Activated CD4-positive, alpha-beta T cell treated with anti-CD3 and anti-CD28 coated beads, Interleukin-2, amount 50 U/mL, for 1 hour (primary cell): ENCODE measurements around the gene FAM168B.

Experiments
- DNase-seq: peaks from one replicate; pipeline ENCODE4 v3.0.0-alpha.2; 2020

The FAM168B gene

GRCh38 chr2:131055169-131056065, 37.8 kb downstream of the FAM168B start:
- no peak for DNase-seq

GRCh38 chr2:131054488-131054887, 38.8 kb downstream of the FAM168B start:
- DNase-seq: no peak

- DNase-seq: no peak
These were observed 40.5 kb downstream of the FAM168B start for GRCh38 chr2:131052741-131053263.

- no peak for DNase-seq
These were observed 42.4 kb downstream of the FAM168B start for GRCh38 chr2:131050896-131051295.

- DNase-seq: no peak
These were observed 44.0 kb downstream of the FAM168B start for GRCh38 chr2:131049150-131049718.

- no peak for DNase-seq
These were observed 44.6 kb downstream of the FAM168B start for GRCh38 chr2:131048641-131049040.

- no peak for DNase-seq
These were observed 45.2 kb downstream of the FAM168B start for GRCh38 chr2:131047920-131048560.

GRCh38 chr2:131046918-131047652, 46.2 kb downstream of the FAM168B start:
- no peak for DNase-seq

GRCh38 chr2:131046028-131046917, 47.0 kb downstream of the FAM168B start:
- DNase-seq: no peak

- no peak for DNase-seq
These were observed 47.8 kb downstream of the FAM168B start for GRCh38 chr2:131045286-131046027.

- no peak for DNase-seq
These were observed 48.5 kb downstream of the FAM168B start for GRCh38 chr2:131044757-131045150.

GRCh38 chr2:131044075-131044756, 49.0 kb downstream of the FAM168B start:
- no peak for DNase-seq

- DNase-seq: no peak
These were observed 49.8 kb downstream of the FAM168B start for GRCh38 chr2:131043199-131044074.

- DNase-seq: no peak
These were observed 51.0 kb downstream of the FAM168B start for GRCh38 chr2:131042148-131042775.

- no peak for DNase-seq
These were observed 51.7 kb downstream of the FAM168B start for GRCh38 chr2:131041402-131042147.

GRCh38 chr2:131040661-131041401, 52.4 kb downstream of the FAM168B start:
- no peak for DNase-seq

- DNase-seq: peak; percentile 16
These were observed 53.2 kb downstream of the FAM168B start for GRCh38 chr2:131039908-131040660.
